NCI-H2029 treated with DMSO at 0.1 percent for 48 hours (cell line): Measurements from ENCODE around the gene PTPN3.

ENCODE experiments used
- DNase-seq: peaks from one replicate; lab custom pipeline; 2025; lab: John Stamatoyannopoulos, UW

The PTPN3 gene

DNA sequence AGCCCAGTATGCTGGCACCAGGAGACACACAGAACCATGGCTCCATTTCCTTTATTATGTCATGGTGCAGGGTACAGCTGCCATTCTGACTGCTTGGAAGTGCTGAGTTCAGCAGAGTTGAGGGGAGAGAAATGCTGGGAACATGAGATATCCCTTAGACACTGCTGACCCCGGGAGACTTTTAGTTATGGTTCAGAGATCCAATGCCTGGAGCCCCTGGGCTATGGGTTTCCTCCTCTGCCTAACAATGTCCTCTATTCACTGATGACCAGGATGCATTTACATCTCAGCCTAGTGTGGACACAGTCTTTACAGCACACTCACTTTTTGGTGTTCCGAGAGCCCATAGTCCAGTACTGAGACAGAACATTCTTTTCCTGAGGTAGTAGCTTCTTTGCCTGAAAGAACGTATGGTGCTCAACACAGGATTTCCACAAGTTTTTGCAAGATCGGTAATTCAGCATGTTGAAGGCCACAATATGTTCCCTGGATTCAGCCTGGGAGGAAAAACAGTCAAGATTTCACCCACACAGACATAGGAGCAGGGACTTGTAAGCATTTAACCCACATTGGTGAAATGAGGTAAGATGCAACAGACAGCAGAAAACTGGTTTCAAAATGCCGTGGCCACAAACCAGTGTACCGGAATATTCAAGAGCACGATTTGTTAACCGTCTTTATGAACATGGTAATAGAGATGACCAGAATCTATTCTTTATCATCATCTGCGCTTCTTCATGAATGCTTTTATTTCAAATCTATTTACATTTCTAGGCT lies 71.3 kb downstream of the PTPN3 start:
- DNase-seq: no peak

DNA sequence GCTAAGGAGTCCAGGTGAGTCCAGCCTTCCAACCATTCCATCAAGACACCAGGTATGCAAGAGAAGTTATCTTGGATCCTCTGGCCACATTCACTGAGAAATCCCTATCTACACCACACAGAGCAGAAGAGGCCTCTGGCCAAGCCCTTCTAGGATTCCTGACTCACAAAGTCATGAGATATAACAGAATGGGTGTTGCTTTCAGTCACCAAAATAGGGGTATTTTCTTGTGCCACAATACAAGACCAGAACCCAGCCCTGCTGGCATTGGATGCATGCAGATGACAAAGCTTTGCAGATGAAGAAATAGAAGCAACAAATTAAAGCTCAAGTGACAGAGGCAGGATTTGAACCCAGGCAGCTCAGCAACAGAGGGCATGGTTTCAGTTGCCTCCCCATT lies 73.5 kb downstream of the PTPN3 start:
- no peak for DNase-seq

DNA sequence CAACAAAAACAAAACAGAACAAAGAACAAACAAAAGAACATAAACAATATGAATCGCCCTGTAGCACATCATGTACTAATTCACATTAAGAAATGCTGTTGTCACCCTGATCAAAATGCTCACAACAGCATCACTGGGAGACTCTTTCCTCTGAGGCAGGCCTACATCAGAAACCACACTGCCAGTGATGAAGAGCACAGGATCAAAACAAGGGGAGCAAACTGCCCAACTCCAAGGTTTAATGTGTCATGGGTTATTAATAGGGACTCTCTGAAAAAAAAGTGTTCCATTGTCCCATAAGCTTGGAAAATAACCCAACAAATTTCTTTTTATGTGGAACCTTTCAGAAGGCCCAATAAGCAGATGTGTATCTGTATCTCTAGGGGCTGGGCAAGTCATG lies 74.2 kb downstream of the PTPN3 start:
- DNase-seq: no peak

- DNase-seq: no peak
Observed at GRCh38 chr9:109422641-109423040, 75.5 kb downstream of the PTPN3 start.

DNA sequence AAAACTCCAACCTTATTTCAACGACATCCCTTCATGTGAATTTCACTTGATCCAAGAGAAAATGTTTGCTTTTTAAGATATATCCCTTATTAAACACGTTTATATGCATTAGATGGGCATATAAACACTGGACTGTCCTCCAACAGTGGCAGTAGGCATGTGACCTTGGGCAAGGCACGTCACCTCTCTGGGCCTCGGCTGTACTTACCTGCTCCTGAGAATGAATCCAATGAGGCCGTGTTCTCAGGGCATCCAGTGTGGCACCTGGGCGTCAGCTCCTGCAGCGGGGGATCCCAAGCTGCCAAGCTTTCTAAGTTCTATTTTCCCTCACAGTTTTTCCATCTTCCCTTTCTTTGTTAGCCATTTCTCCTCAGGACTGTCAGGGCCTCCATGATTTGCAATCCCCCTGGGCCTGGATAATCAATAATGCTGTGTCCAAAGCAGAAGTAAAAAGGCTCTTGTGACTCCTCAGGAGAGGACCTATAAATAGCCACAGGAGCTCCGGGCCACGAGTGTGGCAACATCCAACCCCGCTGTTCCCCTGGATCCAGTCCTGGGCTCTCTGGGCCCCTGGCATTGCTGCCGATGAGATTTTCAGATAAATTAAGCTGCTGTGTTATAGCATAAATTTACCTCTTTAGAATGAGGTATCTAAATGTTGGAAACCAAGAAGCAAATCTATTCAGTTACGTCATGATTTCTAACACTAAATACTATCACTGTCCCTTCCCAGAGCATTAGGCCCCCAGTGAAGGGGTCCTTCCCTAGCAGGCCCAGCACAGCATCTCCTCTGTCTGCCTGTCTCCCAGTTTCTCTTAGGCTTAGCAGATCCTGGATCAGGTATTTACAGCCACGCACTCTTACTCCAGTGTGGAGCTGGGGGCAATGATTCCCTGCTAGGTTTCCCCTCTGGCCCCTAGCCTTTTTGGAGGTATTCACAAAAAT lies 76.8 kb downstream of the PTPN3 start:
- DNase-seq: no peak

GRCh38 chr9:109419531-109419930 lies 78.6 kb downstream of the PTPN3 start:
- DNase-seq: no peak

DNA sequence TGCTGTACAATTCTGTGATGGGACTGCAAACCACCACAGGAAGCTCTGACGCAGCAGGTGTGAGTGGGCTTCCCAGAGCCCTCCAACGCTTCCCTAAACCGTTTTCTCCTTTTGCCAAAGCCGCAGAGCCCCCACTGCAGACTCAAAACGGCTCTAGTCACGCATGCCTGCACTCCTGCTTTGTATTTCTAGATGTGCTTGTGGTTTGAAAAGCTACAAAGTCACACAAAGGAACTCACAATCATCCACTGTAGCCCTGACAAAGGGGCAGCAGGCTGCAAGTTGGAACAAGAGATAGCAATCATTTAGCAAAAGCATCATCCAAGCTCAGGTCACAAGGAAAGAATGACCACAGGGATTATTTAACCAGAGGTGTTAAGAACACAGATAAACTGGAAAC lies 79.3 kb downstream of the PTPN3 start:
- DNase-seq: no peak

GRCh38 chr9:109417585-109418544 lies 80.2 kb downstream of the PTPN3 start:
- no peak for DNase-seq

- no peak for DNase-seq
Observed at GRCh38 chr9:109417054-109417453, 81.1 kb downstream of the PTPN3 start.

DNA sequence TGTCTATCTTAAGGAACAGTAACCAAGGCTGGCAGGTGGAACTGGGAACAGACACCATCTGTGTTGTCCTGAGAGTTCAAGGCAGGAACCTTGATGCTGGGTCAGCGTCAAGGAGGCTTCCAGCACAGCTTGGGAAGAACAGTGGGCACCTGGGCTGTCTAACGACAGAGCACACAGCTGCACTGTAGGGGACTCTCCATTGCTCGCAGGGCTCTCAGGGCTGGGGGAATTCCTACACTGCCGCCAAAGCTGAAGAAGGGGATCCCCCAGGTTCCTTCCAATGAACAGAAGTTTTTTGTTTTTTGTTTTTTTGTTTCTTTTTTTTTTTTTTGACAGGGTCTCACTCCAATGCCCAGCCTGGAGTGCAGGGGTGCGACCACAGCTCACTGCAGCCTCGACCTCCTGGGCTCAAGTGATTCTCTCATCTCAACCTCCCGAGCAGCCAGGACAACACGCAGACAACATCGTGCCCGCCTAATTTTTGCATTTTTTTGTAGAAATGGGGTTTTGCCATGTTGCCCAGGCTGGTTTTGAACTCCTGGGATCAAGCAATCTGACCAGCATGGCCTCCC lies 81.9 kb downstream of the PTPN3 start:
- no peak for DNase-seq

GRCh38 chr9:109414125-109414785 lies 83.9 kb downstream of the PTPN3 start:
- DNase-seq: no peak

DNA sequence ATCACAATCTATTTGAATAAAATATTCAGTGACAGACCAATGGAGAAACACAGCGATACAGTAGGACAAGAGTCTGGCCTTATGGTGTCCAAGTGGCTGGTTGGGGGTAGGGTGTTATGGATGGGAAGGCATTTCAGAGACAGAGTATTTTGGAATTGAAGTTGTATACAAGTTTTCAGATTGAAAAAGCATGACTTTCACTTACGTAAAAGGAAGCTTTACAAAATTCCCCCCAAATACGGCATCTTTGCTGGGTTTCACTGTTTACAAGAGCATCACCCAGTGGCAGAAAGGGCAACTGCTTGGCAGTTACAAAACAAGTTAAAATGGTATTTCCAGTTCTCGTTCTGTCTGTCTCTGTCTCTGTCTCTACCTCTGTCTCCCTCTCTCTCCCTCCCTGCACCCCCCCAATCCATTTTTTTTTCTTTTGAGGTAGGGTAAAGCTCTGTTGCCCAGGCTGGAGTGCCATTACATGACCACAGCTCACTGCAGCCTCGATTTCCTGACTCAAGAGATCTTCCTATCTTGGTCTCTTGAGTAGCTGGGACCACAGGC lies 86.2 kb downstream of the PTPN3 start:
- DNase-seq: no peak

DNA sequence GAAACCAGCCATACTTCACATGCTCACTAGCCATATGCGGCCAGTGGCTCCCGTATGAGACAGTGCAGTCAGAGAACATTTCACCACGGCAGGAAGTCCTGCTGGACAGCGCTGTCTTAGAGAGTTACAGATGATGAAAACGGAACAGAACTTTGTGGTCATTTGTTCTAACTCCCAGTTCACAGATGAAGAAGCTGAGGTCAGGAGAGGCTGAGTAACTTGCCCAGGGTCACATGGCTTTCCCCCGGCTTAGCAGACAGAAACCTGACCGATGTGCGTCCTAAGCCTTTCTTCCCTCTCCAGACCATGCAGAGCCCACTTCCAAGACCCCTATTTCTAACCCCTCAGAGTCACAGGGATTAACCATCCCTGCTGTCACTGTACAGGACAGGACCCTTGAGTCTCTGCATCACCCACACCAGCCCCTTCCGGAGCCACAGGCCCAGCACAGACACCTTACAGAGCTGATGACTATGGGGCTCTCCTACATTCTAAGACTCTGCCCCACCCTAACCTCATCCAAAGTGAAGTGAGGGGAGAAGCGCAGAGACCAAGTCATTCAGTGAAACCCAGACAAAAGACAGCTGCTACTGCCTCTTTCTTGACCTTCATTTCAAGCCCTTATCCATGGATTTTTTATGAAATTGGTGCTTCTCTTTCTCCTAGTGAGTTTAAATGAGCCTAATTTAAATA lies 86.9 kb downstream of the PTPN3 start:
- no peak for DNase-seq

- DNase-seq: no peak
Observed at GRCh38 chr9:109409773-109410397, 88.2 kb downstream of the PTPN3 start.

GRCh38 chr9:109408759-109409462 lies 89.2 kb downstream of the PTPN3 start:
- DNase-seq: no peak

GRCh38 chr9:109403766-109404320 lies 94.3 kb downstream of the PTPN3 start:
- no peak for DNase-seq

DNA sequence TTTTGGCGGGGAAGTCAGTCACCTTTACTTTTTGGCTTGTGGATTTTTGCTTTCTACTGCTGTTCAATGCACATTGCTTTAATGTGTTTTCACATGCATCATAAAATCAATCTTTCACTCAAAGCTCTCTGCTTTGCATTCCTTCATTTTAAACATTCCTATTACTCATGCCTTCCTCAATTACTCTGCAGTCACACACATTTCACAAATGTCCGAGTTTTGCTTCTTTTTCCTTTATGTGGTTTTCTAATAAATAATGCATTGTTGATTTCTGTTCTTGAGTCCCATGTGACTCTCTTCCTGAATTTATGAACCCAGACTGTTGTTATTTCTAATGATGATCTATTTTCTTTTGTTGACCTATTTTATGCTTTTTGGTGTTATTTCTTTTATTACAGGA lies 95.0 kb downstream of the PTPN3 start:
- no peak for DNase-seq

DNA sequence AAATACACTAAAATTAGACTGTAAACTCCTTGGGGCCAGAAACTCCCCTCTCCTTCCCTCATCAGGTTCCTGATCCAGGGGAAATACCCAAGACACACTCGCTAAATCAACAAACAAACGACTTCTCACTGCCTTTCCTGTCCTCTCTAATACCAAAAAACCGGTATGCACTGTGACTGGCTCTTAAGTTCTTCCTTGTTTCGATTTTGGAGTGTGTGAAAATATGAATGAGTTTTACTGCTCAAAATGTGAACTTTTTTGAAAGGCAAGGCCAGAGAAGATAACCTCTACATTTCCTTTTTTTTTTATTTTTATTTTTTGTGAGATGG lies 96.2 kb downstream of the PTPN3 start:
- DNase-seq: no peak
